NT2/D1 (cell line): ENCODE data around the gene IBA57.

Experiments used
- SUZ12 ChIP-seq: IDR thresholded peaks from 2 replicates; pipeline ENCODE4 v1.6.1; 2011; ENCODE audit not compliant: insufficient read length, insufficient read depth; ENCODE audit errors: extremely low read depth
- YY1 ChIP-seq: IDR thresholded peaks from 2 replicates; pipeline ENCODE4 v1.6.1; 2011; ENCODE audit not compliant: insufficient read length, insufficient read depth
- ZNF274 ChIP-seq: IDR thresholded peaks from 2 replicates; pipeline ENCODE4 v1.6.1; 2011; ENCODE audit warnings: mild to moderate bottlenecking, low read depth, low read length

DNA sequence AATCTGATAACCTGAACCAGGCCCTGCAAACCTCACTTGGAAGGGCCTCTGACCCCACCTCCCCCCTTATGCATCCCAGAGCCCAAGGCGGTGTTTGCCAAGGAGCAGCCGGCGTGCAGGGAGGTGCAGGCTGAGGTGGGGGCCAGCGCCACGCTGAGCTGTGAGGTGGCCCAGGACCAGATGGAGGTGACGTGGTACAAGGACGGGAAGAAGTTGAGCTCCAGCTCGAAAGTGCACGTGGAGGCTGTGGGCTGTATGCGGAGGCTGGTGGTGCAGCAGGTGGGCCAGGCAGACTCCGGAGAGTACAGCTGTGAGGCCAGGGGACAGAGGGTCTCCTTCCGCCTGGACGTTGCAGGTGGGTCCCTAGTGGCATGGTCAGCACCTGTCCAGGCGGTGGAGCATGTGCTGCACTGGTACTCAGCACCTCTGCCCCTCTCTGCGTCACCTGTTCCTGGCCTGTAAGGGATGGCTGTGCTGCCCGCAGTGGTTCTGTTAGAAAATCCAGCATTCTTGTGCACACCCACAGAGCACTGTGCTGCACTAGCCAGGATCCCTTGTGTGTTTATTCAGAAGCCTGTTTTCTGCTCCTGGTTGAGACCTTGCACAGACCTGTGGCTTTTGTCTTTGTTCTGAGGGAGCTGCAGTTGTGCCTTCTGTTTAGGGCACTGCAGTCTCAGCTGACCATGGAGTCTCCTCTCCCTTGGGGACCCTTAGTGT lies 53.8 kb downstream of the IBA57 start:
- TF ChIP-seq ZNF274 = no peak
- TF ChIP-seq SUZ12 = no peak
- no peak for TF ChIP-seq YY1
